Trophoblast cell (in vitro differentiated cells and primary cell): ENCODE measurements around the gene IL1RAPL1.

Source experiments
- DNase-seq, 2 donors: peaks; one replicate each; pipeline ENCODE4 v3.0.0-alpha.2; 2016
- H2AFZ ChIP-seq: 2 replicates; pipeline ENCODE4 v1.6.1; 2013; ENCODE audit warnings: low read length, moderate library complexity, mild to moderate bottlenecking; ENCODE audit not compliant: insufficient read depth, poor library complexity
- H2AK5ac ChIP-seq: 2 replicates; pipeline ENCODE4 v1.6.1; 2013; ENCODE audit warnings: mild to moderate bottlenecking, low read length
- H2BK120ac ChIP-seq: 2 replicates; pipeline ENCODE4 v1.6.1; 2013; ENCODE audit warnings: low read length, mild to moderate bottlenecking, moderate library complexity; ENCODE audit not compliant: insufficient read depth, poor library complexity
- H2BK12ac ChIP-seq: 2 replicates; pipeline ENCODE4 v1.6.1; 2013; ENCODE audit warnings: mild to moderate bottlenecking, low read length, moderate library complexity
- H2BK5ac ChIP-seq: 2 replicates; pipeline ENCODE4 v1.6.1; 2013; ENCODE audit warnings: low read length, low read depth, moderate library complexity, mild to moderate bottlenecking; ENCODE audit not compliant: poor library complexity
- H3K14ac ChIP-seq: 2 replicates; pipeline ENCODE4 v1.6.1; 2013; ENCODE audit warnings: mild to moderate bottlenecking, low read length
- H3K18ac ChIP-seq: 2 replicates; pipeline ENCODE4 v1.6.1; 2013; ENCODE audit warnings: mild to moderate bottlenecking, low read length
- H3K23ac ChIP-seq: 2 replicates; pipeline ENCODE4 v1.6.1; 2013; ENCODE audit warnings: low read length
- H3K27ac ChIP-seq: 2 replicates; pipeline ENCODE4 v1.5.1; 2013; ENCODE audit warnings: low read depth, mild to moderate bottlenecking, inconsistent platforms, low read length, moderate library complexity
- H3K27me3 ChIP-seq: 2 replicates; pipeline ENCODE4 v1.6.1; 2013; ENCODE audit warnings: inconsistent platforms, mild to moderate bottlenecking, low read length, moderate library complexity; ENCODE audit not compliant: insufficient read depth
- H3K36me3 ChIP-seq, 2 experiments: 1 replicate in 1 of 2; 2 replicates in 1 of 2; pipeline ENCODE4 v1.6.1; 2013; ENCODE audit warnings: low read length in 2 of 2, mild to moderate bottlenecking in 2 of 2, moderate library complexity in 1 of 2; ENCODE audit not compliant: insufficient read depth in 2 of 2, control insufficient read depth in 1 of 2
- H3K4ac ChIP-seq: 2 replicates; pipeline ENCODE4 v1.6.1; 2013; ENCODE audit warnings: low read depth, mild to moderate bottlenecking, low read length, moderate library complexity
- H3K4me1 ChIP-seq, 2 experiments: 1 replicate in 1 of 2; 2 replicates in 1 of 2; pipeline ENCODE4 v1.6.1; 2013; ENCODE audit warnings: low read length in 2 of 2, mild to moderate bottlenecking in 2 of 2, moderate library complexity in 1 of 2; ENCODE audit not compliant: insufficient read depth in 2 of 2, control insufficient read depth in 1 of 2
- H3K4me2 ChIP-seq: 2 replicates; pipeline ENCODE4 v1.6.1; 2013; ENCODE audit warnings: inconsistent platforms, mild to moderate bottlenecking, low read length, moderate library complexity
- H3K4me3 ChIP-seq: 2 replicates; pipeline ENCODE4 v1.5.1; 2013; ENCODE audit warnings: mild to moderate bottlenecking, low read depth, low read length, inconsistent platforms
- H3K79me1 ChIP-seq: one replicate; pipeline ENCODE4 v1.6.1; 2013; ENCODE audit warnings: low read length
- H3K79me2 ChIP-seq: 2 replicates; pipeline ENCODE4 v1.6.1; 2013; ENCODE audit warnings: low read length, mild to moderate bottlenecking; ENCODE audit not compliant: control insufficient read depth, insufficient read depth, poor library complexity
- H3K9ac ChIP-seq: 2 replicates; pipeline ENCODE4 v1.6.1; 2013; ENCODE audit warnings: mild to moderate bottlenecking, low read length
- H3K9me3 ChIP-seq: 2 replicates; pipeline ENCODE4 v1.6.1; 2013; ENCODE audit warnings: low read depth, mild to moderate bottlenecking, control low read depth, inconsistent platforms, low read length; ENCODE audit not compliant: insufficient read depth
- H4K12ac ChIP-seq: 2 replicates; pipeline ENCODE4 v1.6.1; 2013; ENCODE audit warnings: low read depth, mild to moderate bottlenecking, low read length, moderate library complexity
- H4K8ac ChIP-seq: 2 replicates; pipeline ENCODE4 v1.6.1; 2013; ENCODE audit warnings: low read depth, mild to moderate bottlenecking, low read length, moderate library complexity
- H4K91ac ChIP-seq: one replicate; pipeline ENCODE4 v1.6.1; 2013; ENCODE audit warnings: low read depth, mild to moderate bottlenecking, low read length, moderate library complexity
- WGBS: extraction: QIAGEN DNeasy Blood & Tissue Kit; methylation state at CpG from one replicate; pipeline ENCODE4 v1.1.7; 2013; ENCODE audit warnings: missing lambda C conversion rate; ENCODE audit not compliant: insufficient read length, insufficient coverage; ENCODE audit errors: extremely low coverage; 5-methylcytosine and 5-hydroxymethylcytosine counted together

IL1RAPL1 gene

DNA sequence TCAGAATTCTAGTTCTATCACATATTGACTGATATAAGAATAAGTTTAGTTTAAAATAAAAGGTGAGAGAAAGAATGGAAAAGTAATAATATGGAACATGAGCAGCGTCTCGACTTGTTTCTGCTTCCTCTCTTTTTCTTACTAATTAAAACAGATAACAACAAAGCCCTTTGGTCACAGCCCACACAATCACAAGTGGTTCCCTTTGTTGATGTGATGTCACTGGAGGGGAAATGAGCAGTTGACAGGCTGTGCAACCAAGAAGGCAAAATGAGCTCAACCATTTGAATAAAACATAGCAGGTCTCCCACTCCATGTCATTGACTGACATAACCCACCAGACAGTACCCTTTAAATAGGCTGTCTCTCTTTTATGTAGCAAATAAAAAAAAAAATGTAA is 1285.6 kb downstream of the IL1RAPL1 start:
- H2BK120ac ChIP-seq: no peak overlapping the region
- no peak overlapping the region for H4K8ac ChIP-seq
- no peak overlapping the region for H3K4ac ChIP-seq
- H3K9ac ChIP-seq: no peak overlapping the region
- H4K91ac ChIP-seq: no peak overlapping the region
- H3K79me2 ChIP-seq: no peaks in the 10 kb centered on the region
- no peaks in the 10 kb centered on the region for H3K79me1 ChIP-seq
- no peaks in the 10 kb centered on the region for H3K27me3 ChIP-seq
- H3K36me3 ChIP-seq: no peaks in the 10 kb centered on the region
- H3K18ac ChIP-seq: no peak overlapping the region
- H2BK5ac ChIP-seq: no peak overlapping the region
- no peak overlapping the region for H3K23ac ChIP-seq
- H3K4me3 ChIP-seq: no peak overlapping the region
- no peak overlapping the region for H2AK5ac ChIP-seq
- H3K27ac ChIP-seq: no peak overlapping the region
- H3K4me2 ChIP-seq: no peak overlapping the region
- no peak overlapping the region for H2AFZ ChIP-seq
- H4K12ac ChIP-seq: no peak overlapping the region
- no peaks in the 10 kb centered on the region for H3K4me1 ChIP-seq
- H3K9me3 ChIP-seq: no peaks in the 10 kb centered on the region
- no peak for DNase-seq
- no peak overlapping the region for H3K14ac ChIP-seq
- WGBS: no CpG with 5 or more reads among the region's 2 CpGs
- no peak overlapping the region for H2BK12ac ChIP-seq

DNA sequence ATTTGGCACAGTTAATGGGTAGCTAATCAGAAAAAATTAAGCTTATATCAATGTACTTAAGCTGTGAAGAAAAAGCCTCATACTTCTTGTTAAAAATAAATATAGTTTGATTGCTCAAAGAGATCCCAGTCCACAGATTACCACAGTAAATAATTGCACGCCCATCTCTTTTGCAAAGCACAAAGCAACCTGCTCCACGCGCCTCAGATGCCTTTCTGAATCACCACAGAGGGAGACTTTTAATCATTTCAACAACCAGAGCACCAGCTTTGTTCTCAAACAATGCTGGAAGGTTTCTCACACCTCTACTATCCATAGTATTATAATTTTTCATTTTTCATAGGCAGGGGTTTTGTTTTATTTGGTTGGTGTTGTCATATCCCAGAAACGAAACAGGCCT is 1289.5 kb downstream of the IL1RAPL1 start:
- H3K9ac ChIP-seq: no peak overlapping the region

DNA sequence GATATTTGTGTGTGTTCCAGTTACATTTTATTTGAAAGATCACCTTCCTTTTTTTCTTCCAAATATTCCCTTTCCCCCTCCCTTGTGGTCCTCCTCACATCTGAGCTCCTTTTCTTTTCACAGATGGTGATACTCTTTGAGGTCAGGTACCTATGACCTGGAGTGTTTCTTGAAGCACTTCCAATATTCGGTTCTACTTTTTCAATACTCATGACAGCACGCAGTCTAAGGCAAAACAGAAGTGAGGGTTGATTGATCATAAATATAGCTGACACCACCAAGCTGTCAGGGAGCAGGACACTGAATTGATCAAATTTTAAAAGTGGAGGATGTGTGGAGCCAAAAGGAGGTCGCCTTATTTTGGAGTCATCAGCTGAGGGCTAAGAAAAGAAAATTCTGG is 1293.7 kb downstream of the IL1RAPL1 start:
- H3K4me3 ChIP-seq: no peak overlapping the region
- no peak overlapping the region for H2BK12ac ChIP-seq
- no peak overlapping the region for H3K4me2 ChIP-seq
- H2AFZ ChIP-seq: no peak overlapping the region
- no CpG with 5 or more reads among the region's 3 CpGs for WGBS
- H3K9ac ChIP-seq: no peak overlapping the region
- no peak overlapping the region for H4K91ac ChIP-seq
- no peak for DNase-seq
- no peak overlapping the region for H2AK5ac ChIP-seq
- no peaks in the 10 kb centered on the region for H3K36me3 ChIP-seq
- H4K8ac ChIP-seq: no peak overlapping the region
- no peaks in the 10 kb centered on the region for H3K79me1 ChIP-seq
- H3K27ac ChIP-seq: no peak overlapping the region
- no peak overlapping the region for H3K23ac ChIP-seq
- no peak overlapping the region for H3K18ac ChIP-seq
- no peaks in the 10 kb centered on the region for H3K27me3 ChIP-seq
- no peak overlapping the region for H3K14ac ChIP-seq
- no peaks in the 10 kb centered on the region for H3K4me1 ChIP-seq
- no peak overlapping the region for H2BK5ac ChIP-seq
- no peaks in the 10 kb centered on the region for H3K9me3 ChIP-seq
- no peaks in the 10 kb centered on the region for H3K79me2 ChIP-seq
- H3K4ac ChIP-seq: no peak overlapping the region
- H2BK120ac ChIP-seq: no peak overlapping the region
- H4K12ac ChIP-seq: no peak overlapping the region

More for the DNA sequence above, 1289.5 kb downstream of the IL1RAPL1 start:
- Histone ChIP-seq H2AK5ac (no peak overlapping the region), H2BK12ac (no peak overlapping the region), H3K9me3 (no peaks in the 10 kb centered on the region), H3K27me3 (no peaks in the 10 kb centered on the region), H3K23ac (no peak overlapping the region), H3K79me1 (no peaks in the 10 kb centered on the region), H2BK5ac (no peak overlapping the region), H2AFZ (no peak overlapping the region), H3K4ac (no peak overlapping the region), H4K12ac (no peak overlapping the region), H3K14ac (no peak overlapping the region), H3K27ac (no peak overlapping the region), H3K4me2 (no peak overlapping the region), H3K18ac (no peak overlapping the region), H4K8ac (no peak overlapping the region), H3K4me1 (no peaks in the 10 kb centered on the region), H2BK120ac (no peak overlapping the region), H3K79me2 (no peaks in the 10 kb centered on the region), H3K36me3 (no peaks in the 10 kb centered on the region), H4K91ac (no peak overlapping the region), H3K4me3 (no peak overlapping the region)
- no CpG with 5 or more reads among the region's 4 CpGs for WGBS
- DNase-seq: no peak

DNA sequence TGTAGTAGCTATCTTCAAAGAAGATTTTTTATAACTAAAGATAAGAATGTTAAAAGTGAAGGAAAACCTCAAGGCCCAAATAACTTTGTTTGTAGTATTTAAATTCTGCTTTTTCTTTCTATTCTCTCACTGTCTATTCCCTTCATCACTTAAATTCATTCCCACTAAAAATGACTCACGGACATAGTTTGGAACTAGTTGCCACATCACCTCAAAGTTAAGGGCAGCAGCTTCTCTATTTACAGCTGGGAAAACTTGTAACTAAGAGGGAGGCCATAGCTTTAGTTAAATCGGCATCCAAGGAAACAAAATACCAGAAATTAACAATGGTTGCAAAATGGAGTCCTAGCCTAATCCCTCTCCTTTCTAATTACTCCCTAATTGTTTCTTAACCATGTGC is 1302.8 kb downstream of the IL1RAPL1 start:
- no peak overlapping the region for H4K8ac ChIP-seq
- H2BK5ac ChIP-seq: no peak overlapping the region
- no CpG with 5 or more reads among the region's 2 CpGs for WGBS
- no peaks in the 10 kb centered on the region for H3K79me1 ChIP-seq
- H3K27ac ChIP-seq: no peak overlapping the region
- H2AK5ac ChIP-seq: no peak overlapping the region
- no peaks in the 10 kb centered on the region for H3K4me1 ChIP-seq
- no peak overlapping the region for H3K4ac ChIP-seq
- H3K27me3 ChIP-seq: no peaks in the 10 kb centered on the region
- H3K79me2 ChIP-seq: no peaks in the 10 kb centered on the region
- H3K36me3 ChIP-seq: no peaks in the 10 kb centered on the region
- no peak overlapping the region for H3K18ac ChIP-seq
- H2BK120ac ChIP-seq: no peak overlapping the region
- no peak overlapping the region for H2BK12ac ChIP-seq
- no peak overlapping the region for H3K4me3 ChIP-seq
- DNase-seq: no peak
- H3K9ac ChIP-seq: no peak overlapping the region
- no peak overlapping the region for H2AFZ ChIP-seq
- no peak overlapping the region for H3K23ac ChIP-seq
- no peak overlapping the region for H3K14ac ChIP-seq
- no peak overlapping the region for H4K91ac ChIP-seq
- no peak overlapping the region for H3K4me2 ChIP-seq
- no peak overlapping the region for H4K12ac ChIP-seq
- H3K9me3 ChIP-seq: no peaks in the 10 kb centered on the region
